ENCODE data around the gene PARP16.

PARP16 gene

GRCh38 chr15:65286704-65287519, at the start of gene PARP16:
Gene PARP16 (minus strand): TSS chr15:65286883. CDS start chr15:65286426, 457 bp downstream.
- no peaks in the 10 kb centered on the region for H3K36me3 ChIP-seq (ENCODE audit: insufficient read depth, low read length)
- H2AFZ ChIP-seq (ENCODE audit: low read length) = peak within 1 kb of the TSS; percentile 85
- no peaks in the 10 kb centered on the region for H3F3A ChIP-seq (ENCODE audit: low read depth)
- peaks cover 42% of the 10 kb centered on the region for H3K4me1 ChIP-seq (ENCODE audit: insufficient read depth, low read length, poor library complexity, severe bottlenecking)
- H3K4me2 ChIP-seq (ENCODE audit: low read depth, low read length, poor library complexity, severe bottlenecking) = peak within 1 kb of the TSS; percentile 90
- no peaks in the 10 kb centered on the region for H3K9me2 ChIP-seq (replicated peaks; ENCODE audit: low read depth, low read length)
- no peaks in the 10 kb centered on the region for H4K20me1 ChIP-seq (ENCODE audit: insufficient read depth, low read length, poor library complexity, severe bottlenecking)
- no peaks in the 10 kb centered on the region for H3K27me3 ChIP-seq (ENCODE audit: insufficient read depth, low read length, poor library complexity, severe bottlenecking)
- peak within 1 kb of the TSS; percentile 88 for H3K9ac ChIP-seq (ENCODE audit: low read depth, low read length, poor library complexity, severe bottlenecking)
- peak within 1 kb of the TSS; percentile 75 for H3K4me3 ChIP-seq (ENCODE audit: low read length, poor library complexity, severe bottlenecking)
- H3K79me2 ChIP-seq (ENCODE audit: insufficient read depth, low read length) = peaks cover 42% of the 10 kb centered on the region
- TF ChIP-seq EZH2phosphoT487 (IDR thresholded peaks at IDR 0.05; ENCODE audit: borderline replicate concordance) (no peak), CTCF (conservative IDR thresholded peaks at IDR 0.05; ENCODE audit: low read length) (no peak)
- H3K9me3 ChIP-seq (ENCODE audit: insufficient read depth, low read depth, low read length) = no peaks in the 10 kb centered on the region

GRCh38 chr15:65335278-65336055, 48.8 kb upstream of the PARP16 start:
- TF ChIP-seq EZH2phosphoT487 (IDR thresholded peaks at IDR 0.05; ENCODE audit: borderline replicate concordance) (no peak), CTCF (conservative IDR thresholded peaks at IDR 0.05; ENCODE audit: low read length) (no peak)
- no peak overlapping the region for H2AFZ ChIP-seq (ENCODE audit: low read length)

GRCh38 chr15:65334586-65335231, 48.0 kb upstream of the PARP16 start:
- no peaks in the 10 kb centered on the region for H3K27me3 ChIP-seq (ENCODE audit: insufficient read depth, low read length, poor library complexity, severe bottlenecking)
- no peak overlapping the region for H2AFZ ChIP-seq (ENCODE audit: low read length)
- H3K4me3 ChIP-seq (ENCODE audit: low read length, poor library complexity, severe bottlenecking) = no peak overlapping the region
- H3K4me1 ChIP-seq (ENCODE audit: insufficient read depth, low read length, poor library complexity, severe bottlenecking) = peaks cover 5% of the 10 kb centered on the region
- H3K4me2 ChIP-seq (ENCODE audit: low read depth, low read length, poor library complexity, severe bottlenecking) = no peak overlapping the region
- H3K36me3 ChIP-seq (ENCODE audit: insufficient read depth, low read length) = no peaks in the 10 kb centered on the region
- no peaks in the 10 kb centered on the region for H3K9me3 ChIP-seq (ENCODE audit: insufficient read depth, low read depth, low read length)
- no peaks in the 10 kb centered on the region for H3K9me2 ChIP-seq (replicated peaks; ENCODE audit: low read depth, low read length)
- no peaks in the 10 kb centered on the region for H3F3A ChIP-seq (ENCODE audit: low read depth)
- H3K79me2 ChIP-seq (ENCODE audit: insufficient read depth, low read length) = no peaks in the 10 kb centered on the region
- TF ChIP-seq CTCF (conservative IDR thresholded peaks at IDR 0.05; ENCODE audit: low read length) = no peak
- TF ChIP-seq EZH2phosphoT487 (IDR thresholded peaks at IDR 0.05; ENCODE audit: borderline replicate concordance) = no peak
- H4K20me1 ChIP-seq (ENCODE audit: insufficient read depth, low read length, poor library complexity, severe bottlenecking) = no peaks in the 10 kb centered on the region
- no peak overlapping the region for H3K9ac ChIP-seq (ENCODE audit: low read depth, low read length, poor library complexity, severe bottlenecking)

More at GRCh38 chr15:65335278-65336055, 48.8 kb upstream of the PARP16 start:
- Histone ChIP-seq H3K27me3 (ENCODE audit: insufficient read depth, low read length, poor library complexity, severe bottlenecking) (no peaks in the 10 kb centered on the region), H3K36me3 (ENCODE audit: insufficient read depth, low read length) (no peaks in the 10 kb centered on the region), H3K9ac (ENCODE audit: low read depth, low read length, poor library complexity, severe bottlenecking) (no peak overlapping the region), H3K4me1 (ENCODE audit: insufficient read depth, low read length, poor library complexity, severe bottlenecking) (peaks cover 12% of the 10 kb centered on the region), H3K4me2 (ENCODE audit: low read depth, low read length, poor library complexity, severe bottlenecking) (no peak overlapping the region), H3K4me3 (ENCODE audit: low read length, poor library complexity, severe bottlenecking) (no peak overlapping the region), H4K20me1 (ENCODE audit: insufficient read depth, low read length, poor library complexity, severe bottlenecking) (no peaks in the 10 kb centered on the region), H3F3A (ENCODE audit: low read depth) (no peaks in the 10 kb centered on the region), H3K9me2 (replicated peaks; ENCODE audit: low read depth, low read length) (no peaks in the 10 kb centered on the region), H3K79me2 (ENCODE audit: insufficient read depth, low read length) (no peaks in the 10 kb centered on the region), H3K9me3 (ENCODE audit: insufficient read depth, low read depth, low read length) (no peaks in the 10 kb centered on the region)

Data from Loucy (cell line).